Activated naive CD4-positive, alpha-beta T cell treated with Interleukin-2 at 50 U/mL for 16 hours (primary cell): ENCODE results near the gene ST6GALNAC3.

Experiments
- DNase-seq: peaks from one replicate; pipeline ENCODE4 v3.0.0-alpha.2; 2020

The ST6GALNAC3 gene

DNA sequence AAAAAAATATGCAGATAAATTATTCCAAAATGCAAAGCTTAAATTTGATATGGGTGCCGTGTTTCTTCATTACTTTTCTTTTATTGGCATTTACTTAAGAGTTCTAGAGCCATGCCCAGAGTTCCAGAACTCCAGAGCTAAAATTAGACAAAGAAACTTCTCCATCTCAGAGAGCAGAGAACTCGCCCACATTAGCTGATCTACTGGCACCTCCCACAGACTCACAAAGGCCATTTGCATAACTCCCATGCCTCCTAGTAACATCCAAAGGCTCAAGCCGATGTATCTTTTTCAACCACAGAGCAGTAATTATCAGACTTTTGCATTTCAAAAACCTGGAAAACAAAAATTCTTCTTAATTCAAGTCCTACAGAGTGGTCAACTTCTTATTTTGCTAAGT is 468.9 kb downstream of the ST6GALNAC3 start:
- DNase-seq = no peak

DNA sequence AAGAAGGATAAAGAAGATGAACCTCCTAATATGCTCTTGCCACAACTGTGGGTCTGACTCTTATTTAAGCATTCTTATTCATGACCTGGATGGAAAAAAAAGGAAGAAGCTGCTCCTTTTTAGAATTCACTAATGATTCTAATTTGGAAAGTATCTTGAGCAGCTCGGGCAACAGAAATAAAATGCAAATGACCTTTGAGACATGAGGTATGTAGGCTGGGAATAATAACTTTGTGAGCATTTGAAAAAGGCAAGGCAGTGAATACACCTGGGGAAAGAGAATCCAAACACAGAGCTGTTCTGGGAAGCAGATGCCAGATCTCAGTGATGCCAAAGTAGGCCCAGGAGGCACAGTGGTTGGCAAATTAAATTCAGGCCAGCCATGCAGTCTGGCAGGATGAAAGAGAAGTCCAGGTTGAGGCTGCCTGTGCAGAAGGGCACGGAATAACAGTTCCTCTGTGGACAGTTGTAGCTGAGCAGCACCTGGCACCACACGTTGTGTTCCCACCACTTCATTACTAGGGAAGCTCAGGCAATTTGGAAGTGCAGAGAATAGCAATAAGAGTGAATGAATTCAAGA is 471.9 kb downstream of the ST6GALNAC3 start:
- no peak for DNase-seq

DNA sequence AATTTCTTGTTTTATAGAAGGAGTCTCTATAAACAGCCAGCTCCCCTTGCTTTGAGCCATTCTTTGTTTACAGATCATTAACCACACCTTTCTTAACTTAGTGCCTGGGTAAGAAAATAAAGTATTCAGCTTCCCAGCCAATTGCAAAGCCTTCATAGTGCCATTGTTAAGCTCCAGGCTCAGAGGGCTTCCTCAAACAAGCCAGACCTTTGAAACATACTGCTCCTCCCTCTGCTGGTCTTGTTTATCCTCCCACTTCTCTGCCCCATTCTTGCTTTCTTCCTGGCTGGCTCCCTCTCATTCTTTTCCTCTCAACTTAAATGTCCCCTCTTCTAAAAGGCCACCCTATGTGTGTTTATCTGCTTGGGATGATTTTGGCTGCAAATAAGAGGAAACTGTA is 473.4 kb downstream of the ST6GALNAC3 start:
- DNase-seq = no peak

DNA sequence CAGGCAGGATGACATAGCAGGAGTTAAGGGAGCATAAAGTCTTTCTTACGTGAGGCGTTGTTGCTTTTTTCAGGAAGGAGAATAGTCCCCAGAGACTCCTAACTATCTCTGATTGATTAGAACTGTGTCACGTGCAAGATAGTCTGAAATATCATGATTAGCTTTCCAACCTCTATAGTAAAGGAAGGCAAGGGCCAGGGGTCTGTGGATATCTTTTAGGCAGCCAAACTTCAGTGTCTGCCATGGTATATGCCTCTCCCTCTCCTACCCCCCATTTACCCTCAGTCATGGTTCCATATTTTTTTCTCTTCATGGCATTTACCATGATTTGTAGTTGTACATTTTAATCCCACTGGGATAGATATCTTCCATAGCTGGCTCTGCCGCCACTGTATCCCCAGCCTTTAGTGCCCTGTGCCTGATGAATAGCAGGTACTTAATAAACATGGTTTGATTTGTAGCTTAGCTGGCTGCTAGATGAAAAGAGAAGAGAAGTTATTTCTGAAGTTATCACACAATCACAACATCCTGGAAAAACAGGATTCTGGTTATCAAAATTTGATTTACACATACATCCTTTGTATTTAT is 474.1 kb downstream of the ST6GALNAC3 start:
- no peak for DNase-seq

DNA sequence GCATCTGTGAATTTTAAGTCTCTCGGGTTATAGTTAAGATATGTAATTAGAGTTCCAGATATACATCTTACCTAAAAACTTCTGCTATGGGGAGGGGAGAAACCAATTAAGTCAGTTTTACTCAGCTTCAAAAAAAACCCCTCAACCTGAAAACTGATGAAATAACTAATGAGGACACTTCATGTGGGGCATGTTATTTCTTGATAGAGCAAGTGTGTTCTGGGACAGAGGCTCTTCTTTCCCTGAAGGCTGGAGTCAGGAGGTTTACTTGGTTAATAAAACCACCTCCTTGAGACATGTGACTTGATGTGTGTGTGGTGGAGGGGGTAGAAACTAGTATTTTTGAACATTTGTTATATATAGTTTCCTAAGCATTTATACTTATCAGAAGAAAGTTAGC is 479.7 kb downstream of the ST6GALNAC3 start:
- no peak for DNase-seq

DNA sequence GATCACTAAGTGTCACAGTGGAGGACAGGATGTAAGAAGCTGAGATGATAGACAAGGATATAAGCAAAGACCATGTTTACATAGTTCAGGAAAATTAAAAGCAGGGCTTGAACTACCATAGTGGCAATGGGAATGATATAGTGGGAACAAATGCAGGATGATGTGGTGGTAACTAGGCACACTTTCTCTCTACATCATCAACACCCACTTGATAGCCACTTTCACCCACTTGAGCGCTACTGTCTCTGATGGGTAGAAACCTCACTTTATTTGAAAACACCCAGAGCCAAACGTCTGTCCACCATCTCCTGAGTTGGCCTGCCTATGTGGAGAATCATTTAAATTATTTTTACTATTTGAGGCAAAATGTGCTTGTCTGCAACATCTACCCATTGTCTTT is 487.7 kb downstream of the ST6GALNAC3 start:
- no peak for DNase-seq

DNA sequence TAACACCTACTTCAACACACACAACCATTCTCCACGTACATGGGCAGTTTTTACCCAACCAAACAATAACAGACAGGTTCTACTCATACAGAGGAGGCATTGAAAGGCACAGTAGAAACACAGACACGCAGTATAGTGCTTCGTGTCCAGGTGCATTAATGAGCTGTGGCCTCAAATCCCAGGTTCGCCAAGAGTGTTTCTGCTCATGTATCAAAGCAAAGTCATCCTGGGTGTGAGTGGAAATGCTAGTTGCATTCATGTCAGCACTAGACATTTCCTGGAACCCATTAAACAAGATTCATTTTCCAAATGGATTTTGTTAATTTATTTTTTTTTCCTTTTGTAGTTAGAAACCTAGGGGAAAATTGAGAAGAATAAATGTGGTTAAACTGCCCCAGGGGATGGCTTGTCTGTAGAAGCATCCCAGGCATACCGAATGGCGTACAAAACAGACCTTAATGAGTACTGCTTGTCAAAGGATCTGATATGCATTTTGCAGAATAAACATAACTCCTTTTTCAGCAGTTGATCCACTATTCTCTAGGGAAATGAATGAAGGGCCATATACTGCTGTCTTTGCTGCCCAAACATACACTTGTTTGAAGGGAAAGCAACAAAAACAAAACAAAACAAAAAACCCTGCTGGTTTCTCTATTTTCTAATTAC is 494.2 kb downstream of the ST6GALNAC3 start:
- no peak for DNase-seq

DNA sequence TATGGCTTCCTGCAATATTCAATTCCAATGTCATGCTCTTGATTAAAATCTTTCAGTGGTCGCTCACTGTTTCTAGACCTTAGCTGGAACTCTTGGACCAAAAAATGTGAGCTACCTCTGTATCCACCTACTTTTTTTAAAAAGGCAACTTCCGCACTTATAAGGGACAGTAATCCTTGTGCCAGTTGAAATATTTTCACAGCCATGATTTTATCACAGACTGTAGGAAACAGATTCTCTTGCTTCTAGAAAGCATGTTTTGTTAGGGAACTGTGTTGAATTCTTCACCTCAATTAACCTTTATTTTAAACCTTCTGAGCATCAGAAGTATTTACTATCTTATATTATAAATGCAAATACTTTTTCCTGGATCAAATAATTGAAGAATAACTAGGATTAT is 496.7 kb downstream of the ST6GALNAC3 start:
- DNase-seq = no peak

DNA sequence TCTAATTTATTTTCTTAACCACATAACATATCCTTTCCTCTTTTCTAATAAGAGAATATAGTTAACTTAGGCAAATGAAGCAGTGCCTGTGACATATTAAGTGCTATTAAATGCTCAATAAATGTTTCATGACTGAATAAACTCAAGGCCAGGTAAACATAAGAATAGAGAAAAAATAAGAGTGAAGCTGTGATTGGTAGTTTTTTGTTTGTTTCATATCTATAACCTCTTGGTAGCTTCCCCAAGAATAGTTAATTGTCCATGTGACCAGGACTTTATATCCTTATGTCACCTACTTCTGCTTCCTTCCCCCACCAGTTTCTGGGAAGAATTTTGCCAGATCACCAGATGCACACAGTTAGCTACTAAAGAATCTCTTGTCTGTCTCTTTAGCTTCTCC is 497.7 kb downstream of the ST6GALNAC3 start:
- DNase-seq = no peak

DNA sequence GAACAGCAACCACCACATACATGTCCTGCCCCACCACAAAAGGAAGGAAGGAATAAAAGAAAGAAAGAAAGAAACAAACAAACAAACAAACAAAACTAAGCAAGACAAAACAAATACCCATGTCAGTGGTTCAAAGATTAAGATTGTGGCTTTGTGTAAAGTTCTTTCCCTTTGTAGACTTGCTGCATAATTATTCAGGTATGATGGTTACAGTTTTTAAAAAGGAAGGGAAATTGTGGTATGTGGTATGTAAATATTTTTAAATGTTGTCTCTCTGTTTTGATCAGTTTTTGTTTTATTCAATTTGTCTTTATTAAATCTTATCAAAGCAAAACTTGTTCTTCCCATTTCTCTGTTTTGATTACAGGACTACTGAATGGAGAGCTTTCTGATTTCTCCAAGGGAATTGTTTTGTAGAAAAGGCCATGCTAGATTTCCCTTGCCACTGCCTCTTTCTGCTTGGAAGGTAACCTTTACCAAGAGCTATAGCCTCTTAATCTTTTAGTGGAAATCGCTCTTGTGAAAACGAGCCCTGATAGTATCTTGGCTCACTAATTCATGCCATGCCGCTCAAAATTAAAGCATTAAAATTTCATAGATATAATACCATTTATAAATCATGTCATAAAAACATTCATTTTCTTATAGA is 502.5 kb downstream of the ST6GALNAC3 start:
- DNase-seq = no peak

DNA sequence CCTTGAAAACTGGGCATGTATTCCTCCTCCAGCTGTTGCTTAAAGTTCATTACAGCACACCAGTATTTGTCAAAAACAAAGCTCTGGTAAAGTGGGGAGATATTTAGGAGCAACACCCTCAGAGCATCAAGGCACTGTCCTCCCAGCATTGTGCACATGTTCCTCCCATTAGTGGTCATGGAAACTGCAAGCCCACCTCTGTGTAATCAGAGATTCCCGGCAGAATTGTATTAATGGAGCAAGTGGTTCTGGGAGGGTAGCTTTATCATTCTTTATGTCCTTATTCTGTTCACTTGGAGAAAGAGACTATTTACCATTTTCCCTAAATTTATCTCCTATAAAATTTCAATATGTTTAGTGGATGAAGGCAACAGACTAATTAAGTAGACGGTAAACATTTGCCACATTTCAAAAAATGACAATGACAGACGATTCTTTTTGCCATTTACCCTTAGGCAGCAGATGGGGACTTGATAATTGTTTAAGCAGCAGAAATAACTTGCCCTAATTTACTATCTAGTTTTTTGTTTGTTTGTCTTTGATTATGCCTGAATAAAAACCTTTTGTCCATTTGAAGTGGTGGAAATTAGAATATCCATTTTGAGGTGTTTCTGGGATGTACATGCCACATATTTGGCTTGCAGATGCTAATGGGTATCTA is 503.1 kb downstream of the ST6GALNAC3 start:
- DNase-seq = no peak

DNA sequence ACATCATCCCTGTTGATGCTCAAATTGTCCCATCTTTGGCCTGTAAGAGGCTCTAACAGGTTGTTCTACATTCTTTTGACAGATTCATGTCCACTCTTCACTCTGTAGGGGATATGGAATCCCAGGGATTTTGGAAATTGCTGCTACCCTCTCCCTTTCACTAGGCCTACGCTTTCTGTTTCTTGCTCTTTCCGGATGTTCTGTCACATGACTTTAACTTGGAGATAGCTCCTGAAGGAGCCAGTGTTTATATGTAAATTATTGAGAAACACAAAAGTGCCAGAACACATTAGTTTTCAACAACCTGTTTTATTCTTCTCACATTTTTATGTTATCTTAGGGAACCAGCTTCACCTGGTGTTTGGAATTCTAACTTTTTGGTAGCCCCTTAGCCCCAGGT is 505.7 kb downstream of the ST6GALNAC3 start:
- DNase-seq = no peak

DNA sequence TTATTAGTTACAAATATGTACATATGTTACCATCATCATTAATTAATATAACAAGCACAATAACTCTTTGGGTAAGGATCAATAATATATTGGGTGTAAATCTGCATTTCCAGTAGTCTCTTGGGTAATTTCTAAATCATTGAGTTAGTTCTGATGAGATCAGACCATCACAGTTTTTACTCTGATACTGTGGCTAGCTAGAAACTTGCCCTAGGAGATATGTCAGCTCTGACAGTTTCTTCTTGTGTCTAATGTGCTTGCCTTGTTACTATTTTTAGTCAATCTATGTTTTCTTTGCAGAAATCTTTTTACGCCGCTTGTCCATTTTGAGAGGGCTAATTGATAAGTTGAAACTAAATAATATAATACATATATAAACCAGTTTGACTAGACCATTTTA is 507.2 kb downstream of the ST6GALNAC3 start:
- DNase-seq = no peak

DNA sequence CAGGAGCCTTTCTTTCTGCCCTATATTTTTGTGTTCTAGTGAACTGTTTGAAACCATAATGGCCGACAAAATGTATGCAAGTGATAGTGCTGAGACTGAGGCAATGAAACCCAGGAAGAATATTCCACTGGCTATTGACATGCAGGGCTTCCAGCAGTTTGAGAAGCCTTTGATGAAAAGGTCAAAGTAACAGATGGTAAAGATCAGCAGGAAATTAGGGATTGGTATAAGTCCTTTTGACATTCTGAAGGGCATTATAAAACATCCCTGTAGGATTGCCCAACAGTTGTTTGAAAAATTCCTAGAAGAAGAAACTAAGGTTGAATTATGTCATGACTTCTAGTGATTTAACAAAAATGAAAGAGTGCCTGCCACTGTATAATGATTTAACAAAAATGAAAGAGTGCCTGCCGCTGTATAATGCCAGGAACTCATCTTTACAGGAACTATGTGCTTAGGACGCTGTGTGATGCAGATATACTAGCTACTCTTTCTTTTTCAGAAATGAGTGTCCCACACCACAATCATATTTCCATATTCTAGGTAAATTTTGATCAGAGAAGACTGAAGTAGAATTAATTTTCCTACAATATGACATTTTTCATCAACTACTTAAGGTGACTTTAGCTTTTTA is 508.8 kb downstream of the ST6GALNAC3 start:
- no peak for DNase-seq

DNA sequence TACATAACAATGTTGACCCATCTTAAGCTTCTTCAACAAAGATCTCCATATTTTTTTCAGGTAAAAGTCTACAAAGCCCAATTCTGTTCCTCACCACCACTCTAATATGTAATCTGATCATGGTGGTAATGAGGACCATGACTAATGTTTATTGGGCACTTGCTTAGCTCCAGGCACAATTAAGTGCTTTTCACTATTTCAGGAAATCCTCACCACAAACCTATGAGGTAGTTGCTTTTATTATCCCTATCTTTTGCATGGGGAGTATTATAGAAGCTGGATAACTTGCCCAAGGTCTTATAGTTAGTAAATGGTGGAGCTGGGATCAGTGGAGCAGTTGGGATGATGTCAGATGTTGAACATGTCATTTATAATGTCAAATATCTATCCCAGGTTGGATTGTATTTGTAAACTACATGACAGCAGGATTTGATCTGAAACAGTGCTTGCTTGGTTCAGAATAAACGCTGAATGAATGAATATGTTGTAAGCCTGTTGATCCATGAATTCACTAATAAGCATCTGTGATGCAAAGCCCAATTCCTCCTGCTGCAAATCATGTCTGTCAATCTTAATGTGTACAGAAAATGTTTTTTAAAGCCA is 509.4 kb downstream of the ST6GALNAC3 start:
- DNase-seq = no peak

DNA sequence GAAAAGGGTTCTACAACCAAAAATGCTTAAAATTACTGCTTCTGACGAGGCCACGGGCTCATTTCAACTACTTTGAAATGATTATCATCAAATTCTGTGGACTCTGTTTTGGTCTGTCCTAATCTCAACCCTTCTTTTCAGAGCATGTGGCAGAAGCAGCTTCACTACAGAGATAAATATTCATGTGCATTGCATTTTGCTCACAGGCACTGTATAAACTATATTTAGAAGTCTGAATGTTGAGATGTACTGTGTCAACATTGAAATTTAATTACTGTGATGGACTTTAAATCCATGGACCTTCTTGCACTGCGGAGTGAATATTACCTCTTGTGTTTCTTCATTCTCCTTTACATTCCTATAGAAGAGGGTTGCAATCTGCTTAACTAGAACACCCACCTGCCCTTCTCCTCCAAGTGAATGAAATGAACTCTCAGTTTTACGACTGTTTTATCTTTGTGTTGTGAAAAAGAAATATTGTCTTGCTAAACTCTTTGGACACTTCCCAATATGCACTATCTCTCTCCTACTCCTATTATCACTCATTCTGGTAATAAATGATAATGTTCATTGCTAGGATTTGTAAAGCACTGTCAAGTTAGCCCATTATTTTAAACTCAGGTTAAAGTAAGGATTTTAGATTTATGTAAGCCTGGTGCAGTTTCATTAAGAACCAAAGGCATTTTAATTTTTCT is 511.6 kb downstream of the ST6GALNAC3 start:
- DNase-seq = no peak

DNA sequence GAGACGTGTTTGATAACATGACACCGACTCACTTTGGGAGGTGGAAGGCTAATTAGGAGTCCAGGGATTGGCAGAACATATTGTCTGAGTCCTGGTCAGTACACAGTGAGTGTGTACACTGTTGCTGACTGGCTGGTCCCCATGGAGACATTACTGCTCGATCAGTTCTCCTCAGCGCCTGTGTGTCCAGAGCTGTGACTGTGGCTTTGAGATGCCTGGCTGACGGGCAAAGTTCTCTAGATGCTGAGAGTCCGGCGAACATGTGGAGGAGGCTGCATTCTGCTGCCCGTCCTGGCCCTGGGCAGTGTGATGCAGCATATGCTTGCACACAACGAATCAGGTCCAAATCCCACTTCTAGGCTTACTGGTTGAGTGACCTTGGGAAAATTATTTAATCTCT is 512.7 kb downstream of the ST6GALNAC3 start:
- DNase-seq = no peak

DNA sequence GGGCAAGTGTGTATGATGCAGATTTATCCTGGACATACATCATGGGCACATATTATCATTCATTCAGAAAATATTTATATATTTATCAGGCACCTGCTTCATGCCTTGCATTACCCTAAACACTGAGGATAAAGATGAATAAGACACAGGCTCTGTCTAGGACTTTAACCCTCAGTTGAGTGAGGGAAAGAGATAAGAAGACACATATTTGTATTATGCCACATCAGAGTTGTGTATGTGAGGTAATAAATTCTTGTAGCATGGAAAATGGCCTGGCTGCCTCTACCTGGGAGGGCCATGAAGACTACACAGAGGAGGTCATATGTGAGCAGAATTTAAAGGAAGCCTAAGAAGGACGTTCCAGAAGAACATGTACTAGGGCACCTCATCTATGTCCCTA is 516.9 kb downstream of the ST6GALNAC3 start:
- DNase-seq = no peak

DNA sequence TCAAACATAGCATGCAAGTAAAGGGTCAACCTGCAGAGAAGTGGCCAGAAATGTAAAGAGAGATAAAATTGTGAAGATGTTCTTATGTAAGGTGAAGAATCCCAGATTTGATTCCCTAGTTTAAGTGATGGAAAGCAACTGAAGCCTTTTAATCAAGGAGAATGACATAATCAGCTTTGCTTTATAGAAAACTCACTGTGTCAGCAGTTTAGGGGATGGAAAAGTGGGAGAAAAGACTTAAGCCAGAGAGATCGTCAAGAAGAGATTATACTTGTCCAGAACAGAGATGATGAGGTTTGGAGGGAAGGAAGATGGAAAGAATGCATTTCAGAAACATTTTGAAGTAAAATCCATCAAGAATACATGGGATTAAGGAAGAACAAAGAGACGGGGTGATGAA is 517.4 kb downstream of the ST6GALNAC3 start:
- no peak for DNase-seq

DNA sequence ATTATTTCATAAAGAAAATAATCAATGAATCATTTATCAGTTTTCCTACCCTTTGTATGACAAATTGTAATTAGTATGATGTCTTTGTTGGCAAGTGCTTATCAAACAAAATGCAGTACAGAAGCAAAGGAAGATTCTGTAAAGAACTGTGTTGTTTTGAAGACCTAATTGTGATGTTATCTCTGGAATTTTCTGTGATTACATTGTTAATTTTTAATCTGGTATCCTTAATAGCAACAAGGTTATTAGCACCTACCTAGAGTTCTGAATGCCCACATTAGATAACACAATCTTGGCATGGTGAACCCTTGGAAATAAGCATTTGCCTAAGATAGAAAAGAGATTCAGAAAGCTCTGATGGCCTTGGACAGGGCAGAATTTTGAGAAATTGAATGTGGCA is 518.6 kb downstream of the ST6GALNAC3 start:
- DNase-seq = no peak

DNA sequence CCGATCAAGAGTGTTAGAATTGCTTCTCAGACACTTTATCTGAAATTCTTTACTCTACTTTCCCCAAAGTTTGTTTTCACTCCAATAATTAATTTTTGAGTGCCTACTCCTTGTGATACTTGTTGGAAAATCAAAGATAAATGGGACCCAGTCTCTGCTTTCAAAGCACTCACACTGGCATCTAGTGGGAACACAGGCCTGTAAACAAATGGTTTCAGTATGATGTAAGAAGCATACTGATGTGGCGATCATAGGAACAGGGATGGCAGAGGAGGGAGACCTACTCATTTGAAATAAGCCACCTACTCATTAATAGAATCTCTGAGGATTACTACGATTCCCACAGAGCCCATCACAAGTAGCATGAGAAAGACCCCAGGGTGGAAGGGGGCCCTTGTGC is 519.1 kb downstream of the ST6GALNAC3 start:
- no peak for DNase-seq

DNA sequence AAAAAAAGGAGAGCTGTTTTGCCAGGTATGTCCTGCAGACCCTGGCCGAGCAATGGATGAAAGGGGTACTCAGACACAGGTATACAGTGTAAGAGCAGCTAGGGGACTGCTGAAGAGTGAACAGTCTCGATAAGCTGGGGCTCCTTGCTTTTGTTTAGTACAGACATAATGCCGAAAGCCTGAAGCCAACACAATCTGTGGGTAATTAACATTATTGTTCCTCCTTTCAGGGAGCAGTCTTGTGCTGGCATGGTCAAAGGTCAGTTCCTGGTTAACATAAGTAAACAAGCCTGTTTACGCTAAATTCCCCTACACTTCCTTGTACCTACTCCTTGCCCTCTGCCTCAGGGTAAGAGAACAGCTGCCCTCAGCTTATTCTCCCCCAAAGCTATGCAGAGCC is 520.5 kb downstream of the ST6GALNAC3 start:
- no peak for DNase-seq
